Breast epithelium (tissue), 4 donors: ENCODE data around the gene CBX2. TPM values are rescaled to one million over a fixed set of nuclear protein-coding genes. Genes with fewer than 3 reads are reported as not detected.

Experiments used
- DNase-seq, 2 donors: peaks; one replicate each; pipeline ENCODE4 v3.0.0-alpha.2; 2019; ENCODE audit warnings: low spot score in 2 of 2
- H3K27ac ChIP-seq, 2 donors: fragments of 200-600 bp; sonication (generic) in 1 of 2; one replicate each; pipeline ENCODE4 v1.5.1; 2016 to 2019; ENCODE audit warnings: mild to moderate bottlenecking in 1 of 2
- H3K27me3 ChIP-seq, 2 donors: fragments of 200-600 bp; sonication (generic) in 1 of 2; one replicate each; pipeline versions ENCODE4 v1.5.1 to v1.6.0; 2017 to 2019; ENCODE audit warnings: control low read depth in 1 of 2, mild to moderate bottlenecking in 1 of 2
- H3K36me3 ChIP-seq: fragments of 200-600 bp; one replicate; pipeline ENCODE4 v1.5.1; 2019
- H3K4me1 ChIP-seq, 2 donors: fragments of 200-600 bp; sonication (generic); one replicate each; pipeline ENCODE4 v1.5.1; 2016 to 2019; ENCODE audit warnings: control low read depth in 1 of 2
- H3K4me3 ChIP-seq, 3 donors: fragments of 200-600 bp; sonication (generic); 1 replicate in 2 of 3; 2 replicates in 1 of 3; pipeline ENCODE4 v1.5.1; 2016 to 2019; ENCODE audit warnings: mild to moderate bottlenecking in 3 of 3, moderate library complexity in 2 of 3
- H3K9me3 ChIP-seq, 2 donors: fragments of 200-600 bp; sonication (generic) in 1 of 2; one replicate each; pipeline ENCODE4 v1.5.1; 2016 to 2019; ENCODE audit warnings: control low read depth in 1 of 2
- POLR2A ChIP-seq: fragments of 450-650 bp; IDR thresholded peaks from one replicate; pipeline ENCODE4 v1.6.1; 2016; ENCODE audit warnings: antibody characterized with exemption, mild to moderate bottlenecking, moderate library complexity
- POLR2AphosphoS5 ChIP-seq, 3 donors: sonication (generic); formaldehyde crosslinking; IDR thresholded peaks; one replicate each; pipeline ENCODE4 v1.6.1; 2017; ENCODE audit warnings: antibody characterized with exemption in 3 of 3
- intact Hi-C: fragments of 100-400 bp; cut with DNase I; formaldehyde crosslinking; loops from one replicate; pipeline ENCODE4 v1.15.1; 2023; ENCODE audit warnings: low total_unique reads
- total RNA-seq, 3 donors: library from RNA; depleted of rRNA; stranded (reverse); fragments of >200 nt; gene quantifications; one replicate each; pipeline ENCODE4 v1.1.0, GENCODE V29; 2016
- TF ChIP-seq, protein P1 (sequence below), 3 donors: fragments of 450-650 bp; IDR thresholded peaks; one replicate each; pipeline ENCODE4 v1.5.1; 2016 to 2017; ENCODE audit warnings: antibody characterized with exemption in 3 of 3, mild to moderate bottlenecking in 3 of 3, moderate library complexity in 3 of 3

The CBX2 gene
- total RNA-seq, 3 donors from 2014 or later = 1.2 to 2.2 (median 2.0) TPM

- H3K27me3 ChIP-seq = peaks cover 22 to 61% of the 10 kb centered on the region in 2 donors
- TF ChIP-seq, protein P1, sequence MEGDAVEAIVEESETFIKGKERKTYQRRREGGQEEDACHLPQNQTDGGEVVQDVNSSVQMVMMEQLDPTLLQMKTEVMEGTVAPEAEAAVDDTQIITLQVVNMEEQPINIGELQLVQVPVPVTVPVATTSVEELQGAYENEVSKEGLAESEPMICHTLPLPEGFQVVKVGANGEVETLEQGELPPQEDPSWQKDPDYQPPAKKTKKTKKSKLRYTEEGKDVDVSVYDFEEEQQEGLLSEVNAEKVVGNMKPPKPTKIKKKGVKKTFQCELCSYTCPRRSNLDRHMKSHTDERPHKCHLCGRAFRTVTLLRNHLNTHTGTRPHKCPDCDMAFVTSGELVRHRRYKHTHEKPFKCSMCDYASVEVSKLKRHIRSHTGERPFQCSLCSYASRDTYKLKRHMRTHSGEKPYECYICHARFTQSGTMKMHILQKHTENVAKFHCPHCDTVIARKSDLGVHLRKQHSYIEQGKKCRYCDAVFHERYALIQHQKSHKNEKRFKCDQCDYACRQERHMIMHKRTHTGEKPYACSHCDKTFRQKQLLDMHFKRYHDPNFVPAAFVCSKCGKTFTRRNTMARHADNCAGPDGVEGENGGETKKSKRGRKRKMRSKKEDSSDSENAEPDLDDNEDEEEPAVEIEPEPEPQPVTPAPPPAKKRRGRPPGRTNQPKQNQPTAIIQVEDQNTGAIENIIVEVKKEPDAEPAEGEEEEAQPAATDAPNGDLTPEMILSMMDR (IDR thresholded peaks at IDR 0.05) = no peak
- TF ChIP-seq POLR2A = no peak
- no peak for TF ChIP-seq POLR2AphosphoS5 (IDR thresholded peaks at IDR 0.05)
- no peaks in the 10 kb centered on the region for H3K36me3 ChIP-seq
- H3K9me3 ChIP-seq = no peaks in the 10 kb centered on the region
- H3K27ac ChIP-seq = peak overlapping the region; percentile 68 to 86
- H3K4me3 ChIP-seq = peak overlapping the region in 2 of 3 donors; percentile 46 to 71
- peaks cover 30 to 35% of the 10 kb centered on the region in 2 donors for H3K4me1 ChIP-seq
- no peak for DNase-seq
- intact Hi-C loops = no loop called here
Measured at GRCh38 chr17:79814127-79814973, 36.4 kb downstream of the CBX2 start.

- DNase-seq = peak; percentile 79 to 91
- Histone ChIP-seq H3K9me3 (no peaks in the 10 kb centered on the region), H3K36me3 (no peaks in the 10 kb centered on the region), H3K27ac (peak overlapping the region; percentile 68 to 86), H3K4me3 (peak overlapping the region in 2 of 3 donors; percentile 45 to 71), H3K27me3 (peaks cover 22 to 55% of the 10 kb centered on the region in 2 donors), H3K4me1 (peaks cover 30 to 35% of the 10 kb centered on the region in 2 donors)
- intact Hi-C loops = no loop called here
- TF ChIP-seq, protein P1 (IDR thresholded peaks at IDR 0.05) = no peak
- peak in 2 of 3 donors; percentile 16 to 47 for TF ChIP-seq POLR2AphosphoS5 (IDR thresholded peaks at IDR 0.05)
- no peak for TF ChIP-seq POLR2A
Measured at GRCh38 chr17:79814974-79815835, 37.3 kb downstream of the CBX2 start.

DNA sequence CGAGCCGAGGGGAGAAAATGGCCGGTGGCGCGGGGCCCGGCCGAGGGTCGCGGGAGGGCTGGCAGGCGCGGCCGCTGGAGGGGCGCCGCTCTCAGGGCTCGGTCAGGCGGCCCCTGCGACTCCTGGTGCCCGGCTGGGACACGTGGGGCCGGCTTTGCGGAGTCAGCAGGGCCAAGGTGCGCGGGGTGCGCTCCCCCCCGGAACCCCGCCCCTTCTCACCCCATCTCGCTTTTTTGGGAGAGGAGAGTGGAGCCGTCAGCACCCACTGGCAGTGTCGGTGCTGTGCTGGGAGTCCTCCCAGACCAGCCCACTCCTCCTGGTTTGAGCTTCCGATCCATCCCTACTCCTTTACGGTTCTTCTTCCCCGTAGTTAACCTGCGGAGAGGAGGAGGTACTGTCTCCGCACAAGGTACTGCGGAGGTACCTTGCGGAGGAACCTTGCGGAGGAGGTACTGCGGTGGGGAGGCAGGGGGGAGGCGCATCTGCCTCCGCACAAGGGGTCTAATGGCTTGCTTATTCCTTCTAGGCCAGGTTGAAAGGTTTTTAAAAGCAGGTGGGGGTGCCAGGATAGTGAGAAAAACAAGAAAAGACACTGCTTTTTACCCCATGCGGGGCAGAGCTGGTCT lies 38.0 kb downstream of the CBX2 start:
- no peak for DNase-seq
- no peaks in the 10 kb centered on the region for H3K36me3 ChIP-seq
- TF ChIP-seq, protein P1 (IDR thresholded peaks at IDR 0.05) = no peak
- no peak for TF ChIP-seq POLR2A
- TF ChIP-seq POLR2AphosphoS5 (IDR thresholded peaks at IDR 0.05) = no peak
- peaks cover 20 to 47% of the 10 kb centered on the region in 2 donors for H3K27me3 ChIP-seq
- no peak overlapping the region for H3K27ac ChIP-seq
- H3K4me1 ChIP-seq = peaks cover 30 to 31% of the 10 kb centered on the region in 2 donors
- H3K4me3 ChIP-seq = no peak overlapping the region
- intact Hi-C loops = no loop called here
- H3K9me3 ChIP-seq = no peaks in the 10 kb centered on the region

GRCh38 chr17:79818026-79818758 lies 40.2 kb downstream of the CBX2 start:
- no peak for TF ChIP-seq POLR2AphosphoS5 (IDR thresholded peaks at IDR 0.05)
- TF ChIP-seq, protein P1 (IDR thresholded peaks at IDR 0.05) = no peak
- TF ChIP-seq POLR2A = no peak
- peaks cover 12 to 13% of the 10 kb centered on the region in 2 donors for H3K4me1 ChIP-seq
- peaks cover 9 to 26% of the 10 kb centered on the region in 2 donors for H3K27me3 ChIP-seq
- no peak for DNase-seq
- no peaks in the 10 kb centered on the region for H3K9me3 ChIP-seq
- no peak overlapping the region for H3K27ac ChIP-seq
- no peak overlapping the region for H3K4me3 ChIP-seq
- no peaks in the 10 kb centered on the region for H3K36me3 ChIP-seq
- intact Hi-C loops = no loop called here
